GM21515 (cell line): ENCODE measurements around the gene TMEM121.

Source experiments
- ATAC-seq: cut with Tn5 transposase; IDR thresholded peaks from one replicate; pipeline ENCODE4 v1.9.1; 2021; ENCODE audit not compliant: unreplicated experiment

TMEM121 gene

GRCh38 chr14:105525861-105526775, at the start of gene TMEM121:
TSS of gene TMEM121 (plus strand) at chr14:105526583. CDS start at chr14:105528835, 2,252 bp downstream.
- ATAC-seq, result no peak

GRCh38 chr14:105476831-105477659, 49.3 kb upstream of the TMEM121 start:
- ATAC-seq, result no peak

- no peak for ATAC-seq
Observed at GRCh38 chr14:105477660-105478397, 48.6 kb upstream of the TMEM121 start.

GRCh38 chr14:105478398-105479251, 47.8 kb upstream of the TMEM121 start:
- no peak for ATAC-seq

- no peak for ATAC-seq
Observed at GRCh38 chr14:105479431-105480158, 46.8 kb upstream of the TMEM121 start.

GRCh38 chr14:105480199-105480746, 46.1 kb upstream of the TMEM121 start:
- ATAC-seq, result no peak

DNA sequence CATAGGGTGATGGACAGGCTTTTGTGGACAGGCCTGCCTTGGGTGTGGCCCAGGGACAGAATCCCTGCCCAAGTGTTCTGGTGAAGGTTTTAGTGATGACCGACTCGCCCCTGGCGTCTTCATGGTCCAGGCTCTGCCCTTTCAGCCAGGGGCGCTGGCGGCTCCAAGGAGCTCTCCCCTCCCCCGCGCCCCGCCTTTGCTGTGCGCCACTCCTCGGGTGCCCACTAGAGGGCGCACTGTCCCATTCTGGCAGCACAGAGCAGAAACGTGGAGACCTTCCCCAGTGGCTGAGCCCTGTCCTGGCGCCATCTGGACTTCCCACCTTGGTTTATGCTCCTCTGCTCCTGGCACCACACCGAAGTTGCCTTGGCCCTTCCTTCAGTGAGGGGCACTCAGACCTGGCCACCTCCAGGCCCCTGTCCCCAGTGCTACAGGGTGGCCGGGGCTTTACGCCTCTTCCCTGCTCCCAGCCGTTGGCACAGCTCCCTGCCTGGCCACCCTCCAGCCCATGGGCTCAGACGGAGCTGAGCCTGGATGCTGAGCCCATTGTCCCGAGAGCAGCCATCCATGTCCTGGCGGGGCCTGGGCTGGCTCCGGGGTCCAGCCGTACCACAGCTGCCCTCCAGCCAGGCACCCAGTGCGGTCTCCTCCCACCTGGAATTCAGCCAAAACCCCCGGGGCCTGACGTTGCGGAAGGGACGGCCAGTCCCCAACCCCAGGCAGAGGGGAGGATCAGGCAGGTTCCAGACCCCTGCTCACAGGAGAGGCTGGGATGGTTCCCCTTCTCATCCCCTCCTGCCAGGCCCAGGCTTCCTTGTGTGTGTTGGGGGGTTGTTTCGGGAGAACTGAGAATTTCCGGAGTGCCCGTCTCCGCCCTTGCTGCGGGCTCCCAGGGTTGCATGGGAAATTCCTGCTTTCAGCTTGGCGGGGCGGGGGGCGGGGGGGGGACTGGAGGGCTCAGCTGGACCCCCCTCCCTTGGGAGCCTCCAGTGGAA, 45.3 kb upstream of the TMEM121 start:
- peak; percentile 49 for ATAC-seq

DNA sequence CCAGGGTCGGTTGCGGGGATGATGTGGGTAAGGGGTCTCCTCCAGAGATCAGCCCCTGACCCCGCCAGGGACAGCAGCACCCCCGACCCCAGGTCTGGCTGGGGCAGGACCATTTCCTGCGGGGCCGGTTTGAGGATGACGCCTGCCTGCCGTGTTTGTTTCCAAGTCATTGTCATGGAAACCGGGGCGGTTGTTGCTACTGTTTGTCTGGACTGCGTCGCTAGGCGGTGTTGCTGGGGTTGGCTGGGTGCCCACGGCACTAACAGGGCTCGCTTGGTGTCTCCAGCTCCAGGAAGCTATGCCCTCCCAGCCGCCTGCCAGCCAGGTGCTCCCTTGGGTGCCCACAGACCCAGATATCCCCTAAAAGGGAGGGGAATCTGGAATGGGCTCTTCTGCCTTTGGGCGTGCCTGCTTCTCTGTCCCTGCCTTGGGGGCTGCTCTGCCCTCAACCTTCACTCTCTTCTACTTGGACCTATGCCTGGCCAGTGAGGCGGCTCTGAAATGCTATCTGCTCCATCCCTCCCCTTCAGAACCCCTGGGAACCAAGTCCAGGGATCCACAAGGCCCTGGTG, 44.4 kb upstream of the TMEM121 start:
- ATAC-seq, result peak; percentile 40

GRCh38 chr14:105482486-105483110, 43.8 kb upstream of the TMEM121 start:
- no peak for ATAC-seq

GRCh38 chr14:105483300-105484068, 42.9 kb upstream of the TMEM121 start:
- ATAC-seq, result no peak

- ATAC-seq, result no peak
Observed at GRCh38 chr14:105484069-105484996, 42.0 kb upstream of the TMEM121 start.

DNA sequence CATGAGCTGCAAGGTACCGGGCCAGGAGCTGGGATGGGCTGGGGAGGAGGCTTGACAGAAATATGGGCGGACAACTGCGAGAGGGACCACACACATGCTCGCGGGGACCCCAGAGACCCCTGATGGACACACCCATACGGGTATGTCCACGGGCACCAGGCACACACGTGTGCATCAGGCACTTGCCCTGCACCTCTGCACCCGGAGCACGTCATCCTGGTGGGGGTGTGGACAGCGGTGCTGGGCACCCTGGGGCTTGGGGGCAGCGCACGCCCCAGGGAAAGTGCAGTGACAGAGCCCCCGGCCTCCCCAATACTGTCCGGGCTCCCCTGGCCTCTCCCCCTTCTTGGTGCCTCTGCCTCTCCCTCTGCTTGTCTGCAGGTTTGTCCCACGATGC, 41.4 kb upstream of the TMEM121 start:
- ATAC-seq, result no peak

DNA sequence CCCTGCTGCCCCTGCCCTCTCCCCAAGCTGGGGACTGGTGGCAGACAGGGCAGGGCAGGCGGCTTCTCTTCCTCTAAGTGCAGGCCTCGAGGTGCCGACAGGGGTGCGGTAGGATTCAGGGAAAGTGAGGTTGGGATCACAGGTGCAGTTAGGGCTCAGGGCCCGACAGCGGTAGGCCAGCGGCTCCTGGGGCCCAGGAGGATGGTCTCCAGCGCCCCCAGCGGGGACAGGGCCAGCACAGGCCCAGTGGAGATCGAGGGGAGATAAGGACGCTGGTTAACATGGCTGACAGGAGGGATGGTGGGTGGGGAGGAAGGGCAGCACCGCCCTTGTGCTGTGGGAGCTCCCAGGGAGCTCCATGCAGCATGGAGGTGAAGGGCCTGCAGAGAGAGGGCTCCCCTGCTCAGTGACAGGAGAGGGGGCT, 40.6 kb upstream of the TMEM121 start:
- ATAC-seq, result no peak

GRCh38 chr14:105486163-105486973, 40.0 kb upstream of the TMEM121 start, which contains the start of gene CRIP1:
TSS of gene CRIP1 (plus strand) at chr14:105486886. CDS start at chr14:105487260, 374 bp downstream.
- no peak for ATAC-seq
